ENCODE results near the gene TSPO2.
A peak's percentile ranks its signal among the peaks of the same experiment; 100 is the strongest.

TSPO2 gene

GRCh38 chr6:41051873-41052272 lies 9.6 kb downstream of the TSPO2 start:
- no peak for DNase-seq

- DNase-seq = no peak
Observed at GRCh38 chr6:41053041-41053440, 10.8 kb downstream of the TSPO2 start, which contains the start of gene APOBEC2. Gene APOBEC2, plus strand, starts transcription at chr6:41053202. Its CDS starts 146 bp downstream, at chr6:41053348.

- no peak for DNase-seq
Observed at GRCh38 chr6:41054511-41054910, 12.2 kb downstream of the TSPO2 start.

- DNase-seq = no peak
Observed at GRCh38 chr6:41055149-41055548, 12.9 kb downstream of the TSPO2 start.

GRCh38 chr6:41056768-41057490 lies 14.7 kb downstream of the TSPO2 start:
- DNase-seq = no peak

GRCh38 chr6:41058783-41059181 lies 16.5 kb downstream of the TSPO2 start:
- no peak for DNase-seq

- DNase-seq = no peak
Observed at GRCh38 chr6:41059556-41059955, 17.3 kb downstream of the TSPO2 start.

- DNase-seq = no peak
Observed at GRCh38 chr6:41061196-41061726, 19.0 kb downstream of the TSPO2 start.

GRCh38 chr6:41062056-41062455 lies 19.8 kb downstream of the TSPO2 start:
- no peak for DNase-seq

GRCh38 chr6:41063884-41064285 lies 21.6 kb downstream of the TSPO2 start:
- DNase-seq = no peak

GRCh38 chr6:41064841-41065240 lies 22.6 kb downstream of the TSPO2 start:
- DNase-seq = no peak

GRCh38 chr6:41065550-41066026 lies 23.3 kb downstream of the TSPO2 start:
- no peak for DNase-seq

GRCh38 chr6:41066867-41067304 lies 24.6 kb downstream of the TSPO2 start:
- DNase-seq = peak; percentile 32

GRCh38 chr6:41071501-41071922 lies 29.2 kb downstream of the TSPO2 start:
- no peak for DNase-seq

GRCh38 chr6:41071923-41072835 lies 29.9 kb downstream of the TSPO2 start, which contains the start of gene OARD1:
Gene OARD1, minus strand, starts transcription at chr6:41072356. Its CDS starts 722 bp downstream, at chr6:41071634.
- DNase-seq = peak; percentile 100

- DNase-seq = no peak
Observed at GRCh38 chr6:41072836-41073202, 30.6 kb downstream of the TSPO2 start, which contains the start of gene NFYA. Gene NFYA, plus strand, starts transcription at chr6:41072974. Its CDS starts 6,116 bp downstream, at chr6:41079090.

- peak; percentile 72 for DNase-seq
Observed at GRCh38 chr6:41073203-41073967, 31.1 kb downstream of the TSPO2 start.

GRCh38 chr6:41073968-41074691 lies 31.9 kb downstream of the TSPO2 start:
- no peak for DNase-seq

- DNase-seq = no peak
Observed at GRCh38 chr6:41074692-41075436, 32.6 kb downstream of the TSPO2 start.

GRCh38 chr6:41075651-41076626 lies 33.7 kb downstream of the TSPO2 start:
- DNase-seq = no peak
